Mucosa of descending colon (tissue), 3 donors: Measurements from ENCODE around the gene SEC14L2. TPM values are rescaled to one million over a fixed set of nuclear protein-coding genes. Genes with fewer than 3 reads are reported as not detected.
A peak's percentile ranks its signal among the peaks of the same experiment; 100 is the strongest.

Experiments
- ATAC-seq: fragments of 200-7000 bp; cut with Tn5 transposase; one replicate; pipeline ENCODE4 v1.9.1; 2020; ENCODE audit warnings: mild to moderate bottlenecking, moderate library complexity
- DNase-seq, 3 donors: peaks; one replicate each; pipeline ENCODE4 v3.0.0-alpha.2; 2020
- H3K36me3 ChIP-seq: fragments of 200-600 bp; one replicate; pipeline ENCODE4 v1.8.0; 2021; ENCODE audit warnings: low read depth, mild to moderate bottlenecking
- H3K4me1 ChIP-seq: fragments of 200-600 bp; one replicate; pipeline ENCODE4 v1.8.0; 2021; ENCODE audit warnings: low read depth, mild to moderate bottlenecking
- H3K4me3 ChIP-seq: fragments of 200-600 bp; one replicate; pipeline ENCODE4 v1.8.0; 2021; ENCODE audit warnings: mild to moderate bottlenecking
- H3K9me3 ChIP-seq: fragments of 200-600 bp; one replicate; pipeline ENCODE4 v1.8.0; 2021; ENCODE audit warnings: mild to moderate bottlenecking
- intact Hi-C, 2 donors: fragments of 100-400 bp; cut with DNase I in 1 of 2; cut with micrococcal nuclease in 1 of 2; formaldehyde crosslinking; loops; one replicate each; pipeline versions ENCODE4 v1.11.0 to v1.11.1; 2022; cut with DNase I, micrococcal nuclease
- total RNA-seq, 3 donors: library from RNA; stranded (reverse); fragmentation: NEBNext Ultra II Directional in 2 of 3; extraction: Animal tissue kit (Norgen Biotek cat#: 25700) in 2 of 3; gene quantifications; one replicate each; pipeline versions ENCODE4 v1.2.1 to v1.2.4, GENCODE V29; 2021 to 2023
- TF ChIP-seq, protein P1 (sequence below): fragments of 200-600 bp; IDR thresholded peaks from one replicate; pipeline ENCODE4 v1.8.0; 2022; ENCODE audit warnings: antibody characterized with exemption, mild to moderate bottlenecking
- donor health status: DM: no; HTN: no; CAD: no; lungs with moderate emphysema.
- donor health status: DM: no; HTN: no; CAD: no.
- donor health status: DM: no; HTN: yes; CAD: no.

Gene SEC14L2
- total RNA-seq, 3 donors from 2014 or later = 0.67 to 4.0 (median 2.5) TPM

DNA sequence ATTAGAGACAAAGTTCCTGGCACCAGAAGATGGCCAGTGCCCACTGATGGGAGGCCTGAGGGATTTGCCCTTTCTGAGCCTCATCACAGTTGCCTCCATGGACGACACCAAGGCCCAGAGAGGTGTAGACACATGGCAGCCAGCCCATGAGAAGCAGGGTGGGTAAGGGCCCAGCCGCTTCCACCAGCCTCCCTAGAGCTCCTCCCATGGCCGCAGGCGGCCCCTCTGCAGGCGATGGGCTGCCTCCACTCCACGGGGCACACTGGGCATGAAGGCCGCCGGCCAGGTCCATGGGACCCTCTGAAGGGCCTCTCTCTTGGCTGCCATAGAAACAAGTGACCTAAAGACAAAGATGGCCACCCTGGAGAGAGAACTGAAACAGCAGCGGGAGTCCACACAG, 25.5 kb upstream of the SEC14L2 start:
- Histone ChIP-seq H3K4me3 (no peak overlapping the region), H3K36me3 (no peaks in the 10 kb centered on the region), H3K4me1 (no peaks in the 10 kb centered on the region), H3K9me3 (no peaks in the 10 kb centered on the region)
- TF ChIP-seq, protein P1, sequence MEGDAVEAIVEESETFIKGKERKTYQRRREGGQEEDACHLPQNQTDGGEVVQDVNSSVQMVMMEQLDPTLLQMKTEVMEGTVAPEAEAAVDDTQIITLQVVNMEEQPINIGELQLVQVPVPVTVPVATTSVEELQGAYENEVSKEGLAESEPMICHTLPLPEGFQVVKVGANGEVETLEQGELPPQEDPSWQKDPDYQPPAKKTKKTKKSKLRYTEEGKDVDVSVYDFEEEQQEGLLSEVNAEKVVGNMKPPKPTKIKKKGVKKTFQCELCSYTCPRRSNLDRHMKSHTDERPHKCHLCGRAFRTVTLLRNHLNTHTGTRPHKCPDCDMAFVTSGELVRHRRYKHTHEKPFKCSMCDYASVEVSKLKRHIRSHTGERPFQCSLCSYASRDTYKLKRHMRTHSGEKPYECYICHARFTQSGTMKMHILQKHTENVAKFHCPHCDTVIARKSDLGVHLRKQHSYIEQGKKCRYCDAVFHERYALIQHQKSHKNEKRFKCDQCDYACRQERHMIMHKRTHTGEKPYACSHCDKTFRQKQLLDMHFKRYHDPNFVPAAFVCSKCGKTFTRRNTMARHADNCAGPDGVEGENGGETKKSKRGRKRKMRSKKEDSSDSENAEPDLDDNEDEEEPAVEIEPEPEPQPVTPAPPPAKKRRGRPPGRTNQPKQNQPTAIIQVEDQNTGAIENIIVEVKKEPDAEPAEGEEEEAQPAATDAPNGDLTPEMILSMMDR = no peak
- ATAC-seq = no peak
- intact Hi-C loops = no loop called here
- no peak for DNase-seq

DNA sequence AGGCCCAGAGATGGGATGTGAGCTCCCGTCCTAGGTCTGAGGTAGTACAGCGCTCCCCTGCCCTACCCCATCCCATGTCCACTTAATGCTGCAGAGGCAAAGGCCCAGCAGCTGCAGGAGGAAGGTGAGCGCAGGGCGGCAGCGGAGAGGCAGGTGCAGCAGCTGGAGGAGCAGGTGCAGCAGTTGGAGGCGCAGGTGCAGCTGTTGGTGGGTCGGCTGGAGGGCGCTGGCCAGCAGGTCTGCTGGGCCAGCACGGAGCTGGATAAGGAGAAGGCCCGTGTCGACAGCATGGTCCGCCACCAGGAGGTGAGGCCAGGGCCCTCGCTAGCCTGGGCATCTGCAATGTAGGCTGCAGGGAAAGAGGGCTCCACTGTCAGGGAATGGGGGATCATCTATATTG, 24.8 kb upstream of the SEC14L2 start:
- TF ChIP-seq, protein P1 = no peak
- intact Hi-C loops = no loop called here
- peak; percentile 34 for ATAC-seq

DNA sequence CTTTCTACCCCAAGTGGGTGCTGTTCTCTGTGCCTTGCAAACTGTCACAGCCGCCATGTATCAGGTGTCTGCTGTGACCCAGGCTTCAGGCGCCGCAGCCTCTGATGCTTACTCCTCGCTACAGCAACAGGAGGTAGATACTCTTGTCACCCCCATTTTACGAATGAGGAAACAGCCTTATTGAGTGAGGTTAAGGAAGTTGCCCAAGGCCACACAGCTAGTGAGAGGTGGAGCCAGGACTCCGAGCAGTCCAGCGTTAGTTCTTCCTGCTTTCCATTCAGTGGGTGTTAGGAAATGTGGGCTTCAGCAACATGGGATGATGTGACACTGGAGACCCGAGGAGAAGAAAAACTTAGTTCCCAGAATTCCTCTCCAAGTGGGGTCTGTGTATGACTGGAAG, 23.9 kb upstream of the SEC14L2 start:
- H3K4me3 ChIP-seq = no peak overlapping the region
- no peaks in the 10 kb centered on the region for H3K36me3 ChIP-seq

More for the DNA sequence above, 24.8 kb upstream of the SEC14L2 start:
- Histone ChIP-seq H3K4me3 (no peak overlapping the region), H3K9me3 (no peaks in the 10 kb centered on the region), H3K36me3 (no peaks in the 10 kb centered on the region), H3K4me1 (no peaks in the 10 kb centered on the region)
- DNase-seq = no peak

DNA sequence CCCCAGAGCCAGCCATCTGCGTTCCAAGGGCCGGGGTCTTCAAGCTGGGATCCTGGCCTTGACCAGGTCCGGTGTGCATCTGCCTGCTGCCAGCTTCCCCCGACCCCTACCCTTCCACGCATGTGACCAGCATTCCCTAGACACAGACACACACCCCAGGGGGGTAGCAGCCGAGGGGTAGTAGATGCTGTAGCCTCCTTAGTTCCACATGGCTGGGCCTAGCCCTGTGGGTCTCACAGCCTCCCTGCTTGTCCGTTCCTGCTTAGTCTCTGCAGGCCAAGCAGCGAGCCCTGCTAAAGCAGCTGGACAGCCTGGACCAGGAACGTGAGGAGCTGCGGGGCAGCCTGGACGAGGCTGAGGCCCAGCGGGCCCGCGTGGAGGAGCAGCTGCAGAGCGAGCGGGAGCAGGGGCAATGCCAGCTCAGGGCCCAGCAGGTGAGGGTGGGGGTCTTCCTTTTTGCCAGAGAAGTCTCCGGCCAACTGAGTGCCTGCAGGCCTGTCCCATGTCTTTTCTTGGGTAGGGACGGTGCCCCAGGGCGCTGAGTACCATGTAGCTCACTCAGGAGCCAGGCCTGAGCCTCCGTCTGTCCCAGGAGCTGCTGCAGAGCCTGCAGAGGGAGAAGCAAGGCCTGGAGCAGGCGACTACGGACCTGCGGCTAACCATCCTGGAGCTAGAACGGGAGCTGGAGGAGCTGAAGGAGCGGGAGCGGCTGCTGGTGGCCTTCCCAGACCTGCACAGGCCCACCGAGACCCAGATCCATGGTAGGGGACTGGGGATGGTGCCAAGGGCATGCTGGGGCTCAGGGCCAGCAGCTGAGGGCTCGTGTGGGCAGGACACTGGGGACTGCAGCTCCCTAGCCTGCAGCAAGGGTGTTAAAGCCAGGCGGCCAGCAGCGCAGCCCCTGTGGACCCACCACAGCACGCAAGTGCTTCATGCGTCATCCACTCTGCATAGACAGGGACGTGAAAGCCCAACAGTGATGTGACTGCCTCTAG, 23.2 kb upstream of the SEC14L2 start:
- no peak for ATAC-seq
- intact Hi-C loops = no loop called here
- no peaks in the 10 kb centered on the region for H3K9me3 ChIP-seq
- H3K4me3 ChIP-seq = no peak overlapping the region
- DNase-seq = no peak
- H3K36me3 ChIP-seq = no peaks in the 10 kb centered on the region
- TF ChIP-seq, protein P1 = no peak
- H3K4me1 ChIP-seq = no peaks in the 10 kb centered on the region

More for the DNA sequence above, 23.9 kb upstream of the SEC14L2 start:
- TF ChIP-seq, protein P1 = no peak
- intact Hi-C loops = no loop called here
- Histone ChIP-seq H3K9me3 (no peaks in the 10 kb centered on the region), H3K4me1 (no peaks in the 10 kb centered on the region)
- ATAC-seq (peak; percentile 49), DNase-seq (no peak)

DNA sequence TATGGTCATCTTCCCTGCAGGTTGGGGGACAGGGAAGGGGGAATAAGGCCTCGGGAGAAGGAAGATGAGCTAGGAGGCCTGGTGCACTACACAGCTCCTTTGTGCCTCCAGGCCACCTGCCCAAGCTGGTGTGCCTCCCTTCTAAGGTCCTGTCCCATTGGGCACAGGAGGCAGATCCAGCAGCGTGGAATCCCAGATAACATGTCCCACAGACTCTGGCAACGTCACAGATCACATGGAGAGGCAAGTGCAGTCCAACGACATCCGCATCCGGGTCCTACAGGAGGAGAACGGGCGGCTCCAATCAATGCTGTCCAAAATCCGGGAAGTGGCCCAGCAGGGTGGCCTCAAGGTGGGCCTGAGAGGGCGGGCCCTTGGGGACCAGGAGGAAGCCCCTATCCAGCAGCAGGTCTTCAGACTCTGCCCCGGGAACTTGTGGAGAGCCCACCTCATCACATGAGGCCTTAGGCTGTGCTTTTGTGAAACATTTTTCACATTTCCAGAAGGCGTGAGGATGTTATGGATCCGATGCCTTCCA, 21.4 kb upstream of the SEC14L2 start:
- H3K4me1 ChIP-seq = no peaks in the 10 kb centered on the region
- ATAC-seq = no peak
- H3K9me3 ChIP-seq = no peaks in the 10 kb centered on the region
- intact Hi-C loops = no loop called here
- no peaks in the 10 kb centered on the region for H3K36me3 ChIP-seq
- no peak for DNase-seq
- H3K4me3 ChIP-seq = no peak overlapping the region
- TF ChIP-seq, protein P1 = no peak
